COLO668 (cell line): ENCODE measurements around the gene IQGAP2.
"Not testable (repeated sequence)": the region's sequence is repeated elsewhere in the genome, so short reads cannot be mapped to it uniquely, and the experiment has no call there.

Source experiments
- DNase-seq: peaks from one replicate; lab custom pipeline; 2025; ENCODE audit not compliant: unreplicated experiment; lab: John Stamatoyannopoulos, UW

The IQGAP2 gene

DNA sequence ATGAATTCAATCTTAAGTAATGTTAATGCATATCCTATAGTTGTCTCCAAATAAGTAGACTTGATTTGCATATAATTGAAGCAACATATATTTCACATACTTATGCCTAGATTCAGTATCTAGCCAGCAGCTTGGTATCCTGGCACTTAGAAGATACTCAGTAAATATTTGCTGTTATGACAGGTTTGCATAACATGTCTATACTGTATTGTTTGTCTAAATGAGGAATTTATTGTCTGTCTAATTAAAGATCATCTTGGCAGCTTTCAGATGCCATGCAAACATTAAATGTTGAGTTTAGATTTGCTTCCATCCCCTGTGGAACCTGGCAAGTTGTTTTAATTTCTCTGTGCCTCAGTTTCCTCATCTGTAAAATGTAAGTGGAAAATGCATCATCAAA lies 9.4 kb downstream of the IQGAP2 start:
- no peak for DNase-seq

DNA sequence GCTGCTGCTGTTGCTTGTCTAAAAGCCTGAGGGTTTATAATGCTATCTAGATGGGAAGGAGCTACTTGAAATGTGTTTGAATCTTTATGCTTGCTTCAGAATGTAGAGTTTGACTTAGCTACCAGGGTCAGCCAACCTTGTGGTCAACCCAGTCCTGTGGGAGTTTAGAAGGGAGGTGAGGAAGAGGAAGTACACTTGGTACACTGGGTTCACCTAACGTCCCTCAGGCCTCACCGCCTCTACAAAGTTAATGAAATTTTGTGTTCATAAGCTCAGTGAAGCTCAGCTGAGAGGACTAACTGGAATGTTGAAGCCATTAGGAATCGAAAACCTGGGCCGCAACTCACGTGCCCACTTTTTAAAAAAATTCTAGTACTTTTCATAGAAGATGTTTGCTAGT lies 10.7 kb downstream of the IQGAP2 start:
- DNase-seq, result no peak

DNA sequence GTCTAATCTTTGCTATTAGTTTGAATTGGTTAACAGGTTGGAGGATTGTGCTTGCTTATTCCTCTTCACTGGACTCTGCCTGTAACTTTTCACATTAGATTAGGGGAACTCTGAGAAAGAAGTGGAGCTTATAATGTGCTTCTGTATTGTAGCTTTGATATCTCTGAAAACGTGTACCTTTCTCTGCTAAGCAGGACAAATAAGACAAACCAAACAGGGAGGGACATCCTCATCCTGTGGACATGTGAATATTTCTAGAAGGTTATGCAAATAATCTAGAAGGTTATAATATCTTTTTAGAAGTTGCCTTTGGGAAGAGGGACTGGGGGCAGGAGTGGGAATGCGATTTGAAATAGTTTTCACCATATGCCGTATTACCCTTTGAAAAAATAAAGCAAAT lies 11.7 kb downstream of the IQGAP2 start:
- no peak for DNase-seq

DNA sequence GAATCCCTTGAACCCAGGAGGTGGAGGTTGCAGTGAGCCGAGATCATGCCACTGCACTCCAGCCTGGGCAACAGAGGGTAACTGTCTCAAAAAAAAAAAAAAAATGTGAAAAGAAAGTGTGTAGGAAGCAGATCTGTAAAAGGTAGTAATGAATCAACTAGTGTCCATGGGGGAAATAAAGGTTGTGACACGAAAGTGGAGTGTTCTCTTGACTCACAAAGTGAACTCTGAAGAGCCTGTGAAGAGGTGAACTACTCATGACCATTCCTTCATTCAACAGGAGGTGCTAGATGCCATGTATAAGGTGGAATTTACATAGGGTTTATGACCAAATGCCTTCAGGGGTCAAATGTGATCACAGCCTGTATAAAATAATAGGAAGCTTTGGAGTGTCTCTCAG lies 12.8 kb downstream of the IQGAP2 start:
- DNase-seq, result no peak

DNA sequence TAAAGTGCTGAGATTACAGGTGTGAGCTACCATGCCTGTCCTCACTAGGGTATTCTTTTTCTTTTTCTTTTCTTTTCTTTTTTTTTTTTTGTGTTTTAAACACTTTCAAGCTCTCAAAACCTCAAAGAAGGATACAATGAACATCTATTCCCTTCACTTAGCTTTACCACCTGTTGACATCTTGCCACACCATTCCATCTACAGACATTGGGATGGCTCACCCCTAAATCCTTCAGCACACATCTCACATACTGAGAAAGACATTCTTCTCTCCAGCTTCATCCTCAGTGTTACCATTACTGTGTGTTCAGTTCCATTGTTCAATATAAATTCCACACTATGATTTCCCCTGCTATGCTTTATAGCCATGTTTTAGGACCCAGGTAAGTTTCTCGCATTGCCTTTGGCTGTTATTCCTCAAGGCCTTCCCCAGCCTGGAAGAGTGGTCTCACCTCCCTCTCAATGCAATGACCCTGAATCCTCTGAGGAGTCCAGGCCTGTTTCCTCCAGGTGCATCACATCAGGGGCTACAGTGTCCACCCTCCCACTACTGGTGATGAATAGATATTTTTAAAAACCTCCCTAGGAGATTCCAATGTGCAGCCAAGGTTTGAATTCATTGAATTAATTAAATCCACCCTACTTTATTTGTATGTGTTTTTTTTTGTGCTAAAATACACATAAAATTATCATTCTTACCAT lies 16.7 kb downstream of the IQGAP2 start:
- no peak for DNase-seq

DNA sequence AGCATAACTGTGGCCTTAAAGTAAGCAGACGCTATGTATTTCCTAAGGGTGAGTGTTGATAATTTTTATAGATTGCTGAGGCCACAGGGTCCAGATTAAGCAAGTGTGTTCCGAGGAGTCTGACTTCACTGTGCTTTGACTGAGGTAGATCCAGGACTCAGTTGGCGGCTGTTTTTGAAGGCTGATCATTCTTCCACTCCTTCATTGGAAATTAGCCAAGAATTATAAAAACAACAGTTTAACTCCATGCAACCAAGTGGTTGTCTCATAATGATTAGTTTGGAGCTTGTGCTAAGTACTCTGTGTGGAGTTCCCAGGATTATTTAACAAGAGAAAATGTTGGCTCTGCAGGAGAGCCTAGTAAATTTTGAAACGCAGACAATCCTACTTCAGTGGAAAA lies 19.1 kb downstream of the IQGAP2 start:
- DNase-seq, result no peak

DNA sequence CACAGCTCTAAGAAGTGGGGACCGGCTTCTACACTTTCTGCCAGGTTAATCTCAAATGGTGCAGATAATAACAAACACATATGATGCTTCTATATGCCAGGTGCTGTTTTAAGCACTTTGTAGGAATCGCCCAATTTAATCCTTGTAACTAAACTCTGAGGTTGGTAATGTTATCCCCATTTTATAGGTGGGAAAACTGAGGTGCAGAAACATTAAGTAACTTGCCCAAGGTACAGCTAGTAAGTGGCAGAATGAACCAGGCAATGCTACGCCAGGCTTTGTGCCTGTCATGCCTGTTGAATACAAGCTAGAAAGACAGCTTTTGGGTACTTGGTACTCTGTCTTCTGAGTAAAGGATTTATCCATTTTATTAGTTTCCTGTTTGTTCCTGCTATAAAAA lies 19.7 kb downstream of the IQGAP2 start:
- no peak for DNase-seq

DNA sequence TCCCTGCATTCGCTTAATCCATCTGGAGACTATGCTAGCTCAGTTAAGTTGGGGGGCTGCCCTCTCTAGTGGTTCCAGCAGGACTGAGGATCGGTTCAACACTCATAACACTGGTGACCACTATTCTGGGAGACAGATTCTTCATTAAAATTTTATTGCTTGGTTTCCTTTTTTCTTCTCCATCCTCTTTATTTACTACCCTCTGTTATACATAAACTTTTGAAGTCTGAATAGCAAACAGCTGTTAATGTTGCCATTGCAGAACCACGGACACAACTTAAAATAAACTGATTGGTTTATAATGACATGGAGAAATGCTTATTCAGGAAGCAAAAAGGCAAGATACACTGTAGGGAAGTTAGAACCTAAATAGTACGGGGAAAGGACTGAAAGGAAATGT lies 22.1 kb downstream of the IQGAP2 start:
- DNase-seq, result no peak

DNA sequence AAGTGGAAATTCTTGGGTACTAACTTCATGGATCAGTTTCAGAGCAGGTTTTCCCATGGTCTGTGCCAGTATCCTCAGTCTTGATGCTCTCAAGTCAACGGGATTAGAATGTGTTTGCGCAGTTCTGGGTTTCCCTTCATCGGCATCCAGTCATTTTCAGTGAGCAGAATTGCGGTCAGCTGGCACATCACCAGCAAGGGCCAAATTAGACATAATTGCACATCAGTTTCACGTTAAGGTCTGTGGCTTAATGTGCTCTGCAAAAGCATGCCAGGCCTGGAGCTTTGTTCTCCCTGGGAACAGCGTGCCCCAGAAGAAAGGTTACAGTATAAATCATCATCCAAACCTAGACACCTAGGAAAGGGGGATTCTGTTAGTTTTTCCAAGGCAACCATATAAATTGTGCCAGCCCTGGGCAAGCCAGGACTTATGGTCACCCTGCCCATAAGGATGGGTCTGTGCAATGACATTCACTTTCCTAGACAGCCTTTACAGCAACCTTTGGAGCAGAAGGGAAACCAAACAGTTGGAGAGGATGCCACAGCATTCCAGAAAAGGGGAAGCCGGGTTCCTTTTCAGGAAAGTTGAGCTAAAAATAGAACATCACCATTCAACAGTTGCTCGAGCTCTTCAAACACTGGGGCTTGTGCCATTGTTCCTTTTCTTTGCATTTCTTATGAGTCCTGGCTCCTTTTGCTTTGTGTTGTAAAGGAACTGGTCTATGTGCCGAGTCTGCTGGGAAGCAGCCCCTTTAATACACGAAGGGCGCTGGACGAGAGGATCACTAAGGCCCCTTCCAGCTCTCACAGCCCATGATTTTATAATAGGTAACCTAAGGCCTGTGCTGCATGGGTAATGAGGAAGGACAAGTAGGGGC lies 23.1 kb downstream of the IQGAP2 start:
- no peak for DNase-seq

DNA sequence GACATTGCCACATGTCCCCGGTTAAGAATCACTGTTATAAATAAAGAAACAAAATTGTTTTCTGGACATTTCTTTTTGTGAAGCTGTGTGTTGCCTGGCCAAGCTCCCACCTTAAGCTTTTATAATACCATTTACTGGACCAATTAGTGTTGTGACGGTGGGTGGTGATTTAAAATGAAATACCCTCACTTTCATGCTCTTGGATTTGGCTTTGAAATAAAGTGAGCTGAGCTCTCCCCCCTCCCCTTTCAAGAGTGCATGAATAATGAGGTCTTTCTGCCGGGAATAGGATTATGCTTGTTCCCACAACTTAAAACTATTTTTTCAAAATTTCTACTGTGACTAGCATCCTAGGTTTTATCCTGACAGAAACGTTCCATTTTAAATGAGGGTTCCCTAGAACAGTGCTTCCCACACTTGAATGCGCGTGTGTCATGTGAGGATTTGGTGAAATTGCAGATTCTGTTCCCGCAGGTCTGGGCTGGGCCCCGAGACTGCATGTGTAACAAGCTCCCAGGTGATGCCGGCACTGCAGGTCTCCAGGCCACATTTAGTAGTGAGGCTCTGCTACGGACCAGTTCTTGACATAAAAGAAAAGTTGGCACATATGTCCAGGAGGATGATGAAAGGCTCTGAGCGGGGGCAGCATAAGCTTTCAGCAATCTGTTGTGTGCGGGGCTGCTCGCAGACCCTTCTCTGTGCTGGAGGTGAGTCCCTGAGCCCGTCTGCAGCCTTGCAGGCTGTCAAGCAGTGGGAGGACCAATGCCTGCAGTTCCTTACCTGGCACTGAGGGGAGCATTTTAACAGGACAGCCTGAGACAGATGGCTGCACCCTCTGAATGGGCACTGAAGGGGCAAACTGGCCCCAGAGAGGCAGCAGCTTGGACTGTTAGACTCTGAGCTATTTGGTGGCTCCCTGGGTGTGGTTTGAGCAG lies 24.4 kb downstream of the IQGAP2 start:
- no peak for DNase-seq

DNA sequence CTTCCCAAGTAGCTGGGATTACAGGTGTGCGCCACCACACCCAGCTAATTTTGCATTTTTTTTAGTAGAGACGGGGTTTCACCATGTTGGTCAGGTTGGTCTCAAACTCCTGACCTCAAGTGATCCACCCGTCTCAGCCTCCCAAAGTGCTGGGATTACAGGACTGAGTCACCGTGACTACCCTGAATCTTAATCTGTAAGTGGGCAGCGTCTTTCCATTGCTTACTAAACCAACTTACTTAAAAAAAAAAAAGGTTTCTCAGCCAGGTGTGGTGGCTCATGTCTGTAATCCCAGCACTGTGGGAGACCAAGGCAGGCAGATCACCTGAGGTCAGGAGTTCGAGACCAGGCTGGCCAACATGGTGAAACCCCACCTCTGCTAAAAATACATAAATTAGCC lies 25.5 kb downstream of the IQGAP2 start:
- not testable (repeated sequence) for DNase-seq

DNA sequence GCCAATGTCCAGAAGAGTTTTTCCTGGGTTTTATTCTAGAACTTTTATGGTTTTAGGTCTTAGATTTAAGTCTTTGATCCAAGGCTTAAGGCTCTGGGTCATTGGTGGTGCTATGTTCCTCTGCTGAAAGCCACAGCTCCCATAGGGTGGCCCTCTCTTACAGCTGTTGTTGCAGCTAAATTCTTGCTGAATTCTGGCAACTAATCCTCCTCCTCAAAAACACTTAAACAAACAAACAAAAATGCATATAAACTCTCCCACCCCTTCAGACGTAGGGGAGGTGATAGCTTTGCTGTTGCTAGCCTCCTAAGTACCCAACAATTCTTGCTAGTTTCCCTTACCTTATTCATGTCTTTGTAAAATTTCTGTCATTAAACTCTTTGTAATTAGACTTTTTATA lies 30.2 kb downstream of the IQGAP2 start:
- DNase-seq, result no peak

DNA sequence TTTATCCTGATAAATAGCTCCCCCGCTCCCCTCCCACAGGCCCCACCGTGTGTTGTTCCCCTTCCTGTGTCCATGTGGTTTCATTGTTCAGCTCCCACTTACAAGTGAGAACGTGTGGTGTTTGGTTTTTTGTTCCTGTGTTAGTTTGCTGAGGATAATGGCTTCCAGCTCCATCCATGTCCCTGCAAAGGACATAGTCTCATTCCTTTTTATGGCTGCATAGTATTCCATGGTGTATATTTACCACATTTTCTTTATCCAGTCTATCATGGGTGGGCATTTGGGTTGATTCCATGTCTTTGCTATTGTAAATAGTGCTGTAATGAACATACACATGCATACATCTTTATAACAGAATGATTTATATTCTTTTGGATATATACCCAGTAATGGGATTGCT lies 34.4 kb downstream of the IQGAP2 start:
- not testable (repeated sequence) for DNase-seq

DNA sequence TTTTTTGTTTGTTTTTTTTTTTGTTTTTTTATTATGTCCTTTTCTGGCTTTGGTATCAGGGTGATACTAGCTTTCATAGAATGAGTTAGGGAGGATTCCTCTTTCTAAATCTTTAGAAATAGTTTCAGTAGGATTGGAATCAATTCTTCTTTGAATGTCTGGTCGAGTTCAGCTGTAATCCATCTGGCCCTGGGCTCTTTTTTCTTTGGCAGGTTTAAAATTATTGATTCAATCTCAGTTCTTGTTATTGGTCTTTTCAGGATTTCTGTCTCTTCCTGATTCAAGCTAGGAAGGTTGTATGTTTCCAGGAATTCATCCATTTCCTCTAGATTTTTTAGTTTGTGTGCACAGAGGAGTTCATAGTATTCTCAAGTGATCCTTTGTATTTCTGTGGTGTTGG lies 34.9 kb downstream of the IQGAP2 start:
- DNase-seq, result no peak

DNA sequence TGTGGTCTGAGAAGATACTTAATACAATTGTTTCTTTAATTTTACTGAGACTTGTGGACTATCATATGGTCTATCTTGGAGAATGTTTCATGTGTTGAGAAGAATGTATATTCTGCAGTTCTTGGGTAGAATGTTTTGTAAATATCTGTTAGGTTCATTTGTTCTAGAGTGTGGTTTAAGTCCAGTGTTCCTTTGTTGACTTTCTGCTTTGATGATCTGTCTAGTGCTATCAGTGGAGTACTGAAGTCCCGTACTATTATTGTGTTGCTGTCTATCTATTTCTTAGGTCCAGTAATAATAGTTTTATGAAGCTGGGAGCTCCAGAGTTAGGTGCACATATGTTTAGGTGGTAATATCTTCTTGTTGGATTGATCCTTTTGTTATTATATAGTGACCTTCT lies 36.1 kb downstream of the IQGAP2 start:
- no peak for DNase-seq

DNA sequence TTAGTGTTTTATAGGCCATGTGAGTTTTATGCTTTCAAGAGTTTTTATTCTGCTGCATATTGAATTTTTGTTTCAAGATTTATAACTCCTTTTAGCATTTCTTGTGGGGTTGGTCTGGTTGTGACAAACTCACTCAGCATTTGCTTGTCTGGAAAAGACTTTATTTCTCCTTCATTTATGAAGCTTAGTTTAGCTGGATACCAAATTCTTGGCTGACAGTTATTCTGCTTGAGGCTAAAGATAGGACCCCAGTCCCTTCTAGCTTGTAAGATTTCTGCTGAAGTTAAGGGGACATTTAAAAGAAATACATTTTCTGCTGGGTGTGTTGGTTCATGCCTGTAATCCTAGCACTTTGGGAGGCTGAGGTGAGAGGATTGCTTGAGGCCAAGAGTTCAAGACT lies 36.8 kb downstream of the IQGAP2 start:
- DNase-seq, result no peak

DNA sequence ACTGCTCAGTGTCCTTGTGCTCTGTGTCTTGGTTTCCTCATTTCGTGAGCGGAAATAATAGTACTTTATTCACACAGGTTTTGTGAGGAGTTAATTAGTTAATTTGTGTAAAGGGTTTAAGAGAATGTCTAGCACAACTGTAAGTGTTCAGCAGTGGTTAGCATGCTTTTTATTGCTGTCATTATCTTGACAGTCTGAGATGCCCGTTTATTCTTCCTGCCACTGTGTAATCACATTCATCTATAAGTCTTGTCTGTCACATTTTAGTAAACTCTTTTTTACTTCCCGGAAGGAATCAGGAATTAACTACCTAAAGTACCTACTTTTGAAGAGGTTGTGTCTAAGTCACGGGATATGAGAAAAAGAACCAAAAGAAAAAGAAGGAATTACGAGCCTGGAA lies 38.0 kb downstream of the IQGAP2 start:
- no peak for DNase-seq

DNA sequence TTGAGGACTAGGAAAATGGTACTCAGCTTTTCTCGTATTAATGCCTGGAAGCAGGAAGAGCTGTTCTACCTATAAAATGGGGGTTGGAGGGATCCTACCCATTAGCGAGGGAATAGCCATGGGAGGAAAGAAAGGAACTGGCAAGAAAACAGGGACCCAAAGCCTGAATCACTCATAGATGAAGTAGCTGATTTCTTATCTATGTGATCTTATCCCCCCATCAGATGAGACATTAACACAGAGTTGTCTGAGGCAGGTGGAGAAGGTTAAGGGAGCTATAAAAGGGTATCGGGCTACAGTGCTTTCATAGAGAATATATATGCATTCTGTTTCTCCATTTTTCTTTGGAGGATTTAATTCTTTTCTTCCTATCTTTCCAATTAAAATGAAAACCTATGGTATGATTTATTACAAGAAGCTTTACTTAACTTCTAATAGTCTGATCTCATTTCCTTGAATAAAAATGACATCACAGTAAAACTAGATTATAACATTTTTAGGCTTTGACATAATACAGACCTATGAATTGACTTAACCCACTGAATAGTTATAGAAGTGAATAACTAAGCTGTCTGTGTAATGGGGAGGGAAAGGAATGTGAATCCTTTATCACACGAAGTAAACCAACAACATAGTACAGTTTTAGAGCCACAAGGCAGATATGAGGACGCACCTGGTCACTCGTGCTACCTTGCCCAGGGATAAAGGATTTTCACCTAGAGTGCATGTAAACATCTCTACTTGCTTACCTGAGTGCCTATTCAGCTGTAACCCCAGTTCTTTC lies 39.0 kb downstream of the IQGAP2 start:
- DNase-seq, result no peak

DNA sequence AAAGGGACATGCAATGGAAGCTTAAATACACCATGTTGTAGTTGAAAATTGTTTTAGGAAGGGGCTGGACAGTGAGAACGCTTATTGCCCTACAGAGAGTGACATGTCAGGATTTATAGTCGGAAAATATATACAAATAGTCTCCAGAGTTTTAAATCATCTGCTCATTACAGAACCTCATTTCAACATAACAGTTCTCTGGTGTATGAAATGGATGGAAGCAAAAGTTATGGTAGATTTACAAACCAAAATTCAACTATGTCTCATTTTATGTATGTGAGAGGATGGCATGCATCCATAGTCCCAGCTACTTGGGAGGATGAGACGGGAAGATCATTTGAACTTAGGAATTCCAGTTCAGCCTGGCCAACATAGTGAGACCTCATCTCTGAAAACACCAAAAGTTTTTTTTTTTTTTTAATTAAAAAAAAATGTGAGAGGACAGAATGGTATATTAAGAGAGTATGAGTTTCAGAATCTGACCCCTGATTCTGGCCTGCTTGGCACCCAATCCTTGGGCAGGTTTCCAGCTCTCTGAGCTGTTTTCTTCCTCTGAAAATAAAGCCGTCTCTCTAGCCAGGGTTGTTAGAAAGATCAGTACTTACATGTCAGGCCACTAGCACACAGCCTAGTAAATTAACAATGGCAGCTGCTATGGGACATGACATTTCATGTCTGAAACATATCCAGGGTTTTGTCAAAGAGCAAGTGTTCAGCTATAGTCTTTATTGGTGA lies 40.1 kb downstream of the IQGAP2 start:
- DNase-seq, result no peak

DNA sequence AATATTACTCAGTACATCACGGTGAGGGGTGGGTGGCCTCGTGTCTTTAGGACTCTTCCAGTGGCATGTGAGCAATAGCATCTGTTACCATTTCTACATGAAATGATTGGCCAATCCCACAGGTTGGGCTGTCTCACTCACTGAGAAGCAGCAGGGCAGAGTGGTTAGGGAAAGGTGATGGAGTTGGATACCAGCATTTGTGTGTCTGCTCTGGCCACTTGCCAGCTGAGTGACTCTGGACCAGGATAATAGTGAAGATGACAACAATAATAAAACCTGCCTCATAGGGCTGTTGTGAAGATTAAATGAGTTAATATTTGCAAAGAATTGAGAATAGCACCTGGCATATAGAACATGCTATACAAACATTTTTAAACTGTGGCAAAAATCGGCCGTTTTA lies 42.0 kb downstream of the IQGAP2 start:
- DNase-seq, result no peak
